Neural crest cell (in vitro differentiated cells): ENCODE data around the gene SORCS3. TPM values are rescaled to one million over a fixed set of nuclear protein-coding genes. Genes with fewer than 3 reads are reported as not detected.

Experiments used
- DNase-seq: peaks from one replicate; pipeline ENCODE4 v3.0.0; 2021; ENCODE audit warnings: low read depth, mixed read lengths, low spot score
- H3K27ac Mint-ChIP-seq: one replicate; pipeline ENCODE4 v1.8.0; 2021; ENCODE audit warnings: mild to moderate bottlenecking, mixed read lengths; ENCODE audit not compliant: unreplicated experiment
- H3K27me3 Mint-ChIP-seq: 2 replicates; pipeline ENCODE4 v1.8.0; 2021; ENCODE audit warnings: low read depth, mild to moderate bottlenecking, mixed read lengths
- H3K36me3 Mint-ChIP-seq: 2 replicates; pipeline ENCODE4 v1.8.0; 2021; ENCODE audit warnings: low read depth, mild to moderate bottlenecking, mixed read lengths
- H3K4me1 Mint-ChIP-seq: 2 replicates; pipeline ENCODE4 v1.8.0; 2021; ENCODE audit warnings: mixed read lengths
- H3K4me3 Mint-ChIP-seq: one replicate; pipeline ENCODE4 v1.8.0; 2021; ENCODE audit warnings: mild to moderate bottlenecking, mixed read lengths
- H3K9me3 Mint-ChIP-seq: 2 replicates; pipeline ENCODE4 v1.8.0; 2021; ENCODE audit warnings: mixed read lengths
- CTCF ChIP-seq: fragments of 200-600 bp; sonication (generic); conservative IDR thresholded peaks from 2 replicates; pipeline ENCODE4 v1.5.0; 2021; ENCODE audit warnings: antibody characterized with exemption, mild to moderate bottlenecking
- total RNA-seq: library from RNA; stranded (reverse); gene quantifications from 2 replicates; pipeline ENCODE4 v1.2.1, GENCODE V29; 2021

The SORCS3 gene
- total RNA-seq, 1 donor from 2014 or later: 3.3 TPM

- no peak for DNase-seq
- Mint-ChIP-seq H3K9me3 (no peaks in the 10 kb centered on the region), H3K4me1 (no peaks in the 10 kb centered on the region), H3K27me3 (peaks cover 8% of the 10 kb centered on the region), H3K36me3 (no peaks in the 10 kb centered on the region), H3K4me3 (no peak overlapping the region), H3K27ac (no peak overlapping the region)
- no peak for TF ChIP-seq CTCF
These were observed 125.3 kb downstream of the SORCS3 start for GRCh38 chr10:104766341-104766740.

- Mint-ChIP-seq H3K4me1 (no peaks in the 10 kb centered on the region), H3K36me3 (no peaks in the 10 kb centered on the region), H3K9me3 (no peaks in the 10 kb centered on the region), H3K27me3 (peaks cover 9% of the 10 kb centered on the region), H3K4me3 (no peak overlapping the region), H3K27ac (no peak overlapping the region)
- no peak for TF ChIP-seq CTCF
- no peak for DNase-seq
These were observed 126.2 kb downstream of the SORCS3 start for GRCh38 chr10:104767282-104767681.

GRCh38 chr10:104767745-104768144, 126.7 kb downstream of the SORCS3 start:
- Mint-ChIP-seq H3K27me3 (peaks cover 14% of the 10 kb centered on the region), H3K9me3 (no peaks in the 10 kb centered on the region), H3K27ac (no peak overlapping the region), H3K4me3 (no peak overlapping the region), H3K36me3 (no peaks in the 10 kb centered on the region), H3K4me1 (no peaks in the 10 kb centered on the region)
- no peak for TF ChIP-seq CTCF
- no peak for DNase-seq

- H3K27me3 Mint-ChIP-seq: peaks cover 29% of the 10 kb centered on the region
- DNase-seq: no peak
- H3K27ac Mint-ChIP-seq: no peak overlapping the region
- H3K4me3 Mint-ChIP-seq: no peak overlapping the region
- no peaks in the 10 kb centered on the region for H3K36me3 Mint-ChIP-seq
- H3K9me3 Mint-ChIP-seq: no peaks in the 10 kb centered on the region
- no peak for TF ChIP-seq CTCF
- no peaks in the 10 kb centered on the region for H3K4me1 Mint-ChIP-seq
These were observed 132.0 kb downstream of the SORCS3 start for GRCh38 chr10:104773105-104773504.

GRCh38 chr10:104774234-104774633, 133.1 kb downstream of the SORCS3 start:
- Mint-ChIP-seq H3K4me1 (no peaks in the 10 kb centered on the region), H3K36me3 (no peaks in the 10 kb centered on the region), H3K27me3 (peaks cover 29% of the 10 kb centered on the region), H3K9me3 (peaks cover 3% of the 10 kb centered on the region), H3K27ac (no peak overlapping the region), H3K4me3 (no peak overlapping the region)
- DNase-seq: no peak
- no peak for TF ChIP-seq CTCF
